GM19467 (cell line): Measurements from ENCODE around the gene TRAPPC3L.
A peak's percentile ranks its signal among the peaks of the same experiment; 100 is the strongest.

Source experiments
- ATAC-seq: cut with Tn5 transposase; IDR thresholded peaks from one replicate; pipeline ENCODE4 v1.9.1; 2021; ENCODE audit warnings: mild to moderate bottlenecking, moderate library complexity; ENCODE audit not compliant: unreplicated experiment

Gene TRAPPC3L

GRCh38 chr6:116545651-116546050 lies at the start of gene TRAPPC3L:
TSS of gene TRAPPC3L (minus strand) at chr6:116545684. CDS start at chr6:116545514, 170 bp downstream.
- ATAC-seq, result no peak

GRCh38 chr6:116595247-116595646 lies 49.8 kb upstream of the TRAPPC3L start:
- ATAC-seq, result no peak

GRCh38 chr6:116586738-116587137 lies 41.3 kb upstream of the TRAPPC3L start:
- no peak for ATAC-seq

- ATAC-seq, result no peak
Measured at GRCh38 chr6:116586276-116586675, 40.8 kb upstream of the TRAPPC3L start.

GRCh38 chr6:116580198-116580597 lies 34.7 kb upstream of the TRAPPC3L start:
- no peak for ATAC-seq

- ATAC-seq, result no peak
Measured at GRCh38 chr6:116579143-116579542, 33.7 kb upstream of the TRAPPC3L start.

GRCh38 chr6:116578335-116578734 lies 32.9 kb upstream of the TRAPPC3L start:
- no peak for ATAC-seq

GRCh38 chr6:116577486-116577885 lies 32.0 kb upstream of the TRAPPC3L start:
- no peak for ATAC-seq

- ATAC-seq, result no peak
Measured at GRCh38 chr6:116575227-116575626, 29.7 kb upstream of the TRAPPC3L start.

- ATAC-seq, result no peak
Measured at GRCh38 chr6:116572162-116572561, 26.7 kb upstream of the TRAPPC3L start.

- no peak for ATAC-seq
Measured at GRCh38 chr6:116571683-116572000, 26.2 kb upstream of the TRAPPC3L start.

- peak; percentile 95 for ATAC-seq
Measured at GRCh38 chr6:116570856-116571682, 25.6 kb upstream of the TRAPPC3L start, which contains the start of gene RWDD1. TSS of gene RWDD1 (plus strand) at chr6:116571504. CDS start at chr6:116571583, 79 bp downstream.

- no peak for ATAC-seq
Measured at GRCh38 chr6:116568821-116569755, 23.6 kb upstream of the TRAPPC3L start.

- no peak for ATAC-seq
Measured at GRCh38 chr6:116568111-116568510, 22.6 kb upstream of the TRAPPC3L start.

- no peak for ATAC-seq
Measured at GRCh38 chr6:116564921-116565872, 19.7 kb upstream of the TRAPPC3L start.

- ATAC-seq, result no peak
Measured at GRCh38 chr6:116564311-116564710, 18.8 kb upstream of the TRAPPC3L start.

- ATAC-seq, result no peak
Measured at GRCh38 chr6:116563830-116564229, 18.3 kb upstream of the TRAPPC3L start.

- ATAC-seq, result no peak
Measured at GRCh38 chr6:116562614-116563013, 17.1 kb upstream of the TRAPPC3L start.

- no peak for ATAC-seq
Measured at GRCh38 chr6:116562019-116562403, 16.5 kb upstream of the TRAPPC3L start.

- ATAC-seq, result no peak
Measured at GRCh38 chr6:116561377-116562018, 16.0 kb upstream of the TRAPPC3L start.
